Subcutaneous adipose tissue (tissue), 4 donors: ENCODE data around the gene TMEM60. TPM values are rescaled to one million over a fixed set of nuclear protein-coding genes. Genes with fewer than 3 reads are reported as not detected.

ENCODE experiments used
- CTCF ChIP-seq: fragments of 450-650 bp; IDR thresholded peaks from one replicate; pipeline ENCODE4 v1.5.1; 2016; ENCODE audit warnings: low read depth, mild to moderate bottlenecking, control low read depth, antibody characterized with exemption, moderate library complexity
- total RNA-seq, 4 donors: library from RNA; depleted of rRNA; stranded (reverse); fragments of >200 nt; gene quantifications; one replicate each; pipeline ENCODE4 v1.1.0, GENCODE V29; 2016

TMEM60 gene
- total RNA-seq, 4 donors from 2014 or later, result 7.7 to 24.4 (median 20.7) TPM

- TF ChIP-seq CTCF, result no peak
Measured at GRCh38 chr7:77786741-77787140, 11.5 kb downstream of the TMEM60 start.

DNA sequence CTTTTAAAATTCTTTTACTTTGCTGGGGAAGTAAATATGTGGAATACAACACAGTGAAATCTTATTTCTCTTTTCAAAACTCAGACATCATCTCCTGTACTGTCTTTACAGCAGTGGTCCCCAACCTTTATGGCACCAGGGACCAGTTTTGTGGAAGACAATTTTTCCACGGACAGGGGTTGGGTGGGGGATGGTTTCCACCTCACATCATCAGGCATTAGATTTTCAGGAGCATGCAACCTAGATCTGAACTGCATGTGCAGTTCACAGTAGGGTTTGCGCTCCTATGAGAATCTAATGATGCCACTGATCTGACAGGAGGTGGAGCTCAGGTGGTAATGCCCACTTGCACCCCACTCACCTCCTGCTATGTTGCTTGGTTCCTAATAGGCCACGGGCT is 12.2 kb downstream of the TMEM60 start:
- TF ChIP-seq CTCF, result no peak

GRCh38 chr7:77783545-77783944 is 14.7 kb downstream of the TMEM60 start:
- TF ChIP-seq CTCF, result no peak

- no peak for TF ChIP-seq CTCF
Measured at GRCh38 chr7:77783111-77783510, 15.1 kb downstream of the TMEM60 start.

DNA sequence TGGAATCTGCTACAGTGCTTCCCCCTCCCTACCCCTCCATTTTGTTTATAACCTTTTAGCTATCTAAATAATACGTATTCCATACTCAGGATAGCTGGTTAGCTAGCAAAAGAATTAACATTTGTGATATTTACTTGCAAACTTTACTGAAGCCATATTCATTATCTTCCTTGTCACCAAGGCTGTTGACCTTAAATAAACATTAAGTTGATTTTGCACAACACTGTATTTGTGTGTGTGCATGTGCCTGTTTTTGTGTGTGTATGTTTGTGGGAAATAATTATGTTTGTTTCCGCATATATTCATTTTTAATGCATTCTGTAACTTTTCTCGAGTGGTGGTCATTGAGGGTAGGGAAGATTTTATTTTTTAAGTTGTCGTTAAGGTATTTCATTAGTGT is 15.9 kb downstream of the TMEM60 start:
- no peak for TF ChIP-seq CTCF

GRCh38 chr7:77778535-77778934 is 19.7 kb downstream of the TMEM60 start:
- no peak for TF ChIP-seq CTCF

DNA sequence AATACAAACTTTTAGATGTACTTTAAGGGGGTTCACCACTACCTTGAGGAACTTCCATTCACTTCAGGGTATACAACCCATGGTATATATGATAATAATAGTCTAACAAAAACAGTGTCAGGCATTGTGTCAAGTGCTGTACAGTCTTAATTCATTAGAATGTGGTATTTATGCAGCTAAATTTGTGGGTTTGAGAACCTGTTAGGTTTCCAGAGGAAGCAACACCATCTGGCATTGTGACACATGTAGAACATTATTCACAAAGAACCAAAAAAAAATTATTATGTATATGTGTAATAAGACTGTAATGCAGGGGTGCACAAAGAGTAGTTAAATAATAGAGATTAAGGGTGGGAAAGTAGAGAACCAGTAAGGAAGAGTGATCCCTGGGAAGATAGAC is 26.3 kb downstream of the TMEM60 start:
- TF ChIP-seq CTCF, result no peak
